RWPE2 (cell line): ENCODE data around the gene NOP56.
A peak's percentile ranks its signal among the peaks of the same experiment; 100 is the strongest.

Experiments
- ATAC-seq: fragments of 200-7000 bp; cut with Tn5 transposase; 3 replicates; pipeline ENCODE4 v1.9.1; 2021; ENCODE audit warnings: low read depth
- DNase-seq: peaks from one replicate; pipeline ENCODE4 v3.0.0-alpha.2; 2020; ENCODE audit warnings: low spot score
- H3K27ac ChIP-seq: fragments of 450-650 bp; 2 replicates; pipeline ENCODE4 v1.5.1; 2017; ENCODE audit warnings: mild to moderate bottlenecking; ENCODE audit not compliant: poor library complexity, severe bottlenecking
- H3K27me3 ChIP-seq: fragments of 250-450 bp; sonication (Bioruptor Pico); 2 replicates; pipeline ENCODE4 v1.5.1; 2021; ENCODE audit warnings: mild to moderate bottlenecking, moderate library complexity; ENCODE audit not compliant: insufficient read depth, poor library complexity, severe bottlenecking
- H3K36me3 ChIP-seq: fragments of 250-450 bp; sonication (Bioruptor Pico); 2 replicates; pipeline ENCODE4 v1.5.1; 2020; ENCODE audit warnings: low read depth, mild to moderate bottlenecking, moderate library complexity
- H3K4me1 ChIP-seq: fragments of 250-450 bp; sonication (Bioruptor Pico); 2 replicates; pipeline ENCODE4 v1.5.1; 2021; ENCODE audit warnings: mild to moderate bottlenecking, moderate library complexity; ENCODE audit not compliant: insufficient read depth, poor library complexity, severe bottlenecking
- H3K4me3 ChIP-seq: fragments of 250-450 bp; sonication (Bioruptor Pico); 2 replicates; pipeline ENCODE4 v1.5.1; 2021; ENCODE audit warnings: mild to moderate bottlenecking, moderate library complexity; ENCODE audit not compliant: severe bottlenecking
- H3K9me3 ChIP-seq: fragments of 250-450 bp; sonication (Bioruptor Pico); 2 replicates; pipeline ENCODE4 v1.5.1; 2021; ENCODE audit warnings: mild to moderate bottlenecking, moderate library complexity; ENCODE audit not compliant: severe bottlenecking
- TF ChIP-seq, protein P1 (sequence below): fragments of 450-650 bp; IDR thresholded peaks from one replicate; pipeline ENCODE4 v1.5.1; 2017; ENCODE audit warnings: mild to moderate bottlenecking, moderate library complexity; ENCODE audit not compliant: poor library complexity, severe bottlenecking

NOP56 gene

DNA sequence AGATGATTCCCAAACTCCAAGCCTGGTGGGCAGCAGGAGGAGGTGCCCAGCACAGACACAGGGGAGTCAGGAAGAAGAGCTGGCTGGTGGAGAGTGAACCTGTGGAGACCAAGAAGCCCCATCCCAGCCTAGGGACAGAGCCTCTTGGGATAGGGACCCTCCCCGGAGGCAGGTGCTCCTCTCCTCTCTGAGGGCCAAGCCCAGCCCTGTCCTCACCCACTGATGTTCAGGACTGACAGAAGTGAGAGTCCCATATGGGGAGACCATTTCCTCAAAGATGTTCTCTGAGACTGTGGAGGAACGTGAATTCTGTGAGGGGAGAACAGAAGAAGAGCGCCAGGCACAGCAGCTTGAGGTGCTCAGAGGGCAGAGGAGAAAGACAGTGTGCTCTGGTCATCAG is 37.8 kb downstream of the NOP56 start:
- TF ChIP-seq, protein P1, sequence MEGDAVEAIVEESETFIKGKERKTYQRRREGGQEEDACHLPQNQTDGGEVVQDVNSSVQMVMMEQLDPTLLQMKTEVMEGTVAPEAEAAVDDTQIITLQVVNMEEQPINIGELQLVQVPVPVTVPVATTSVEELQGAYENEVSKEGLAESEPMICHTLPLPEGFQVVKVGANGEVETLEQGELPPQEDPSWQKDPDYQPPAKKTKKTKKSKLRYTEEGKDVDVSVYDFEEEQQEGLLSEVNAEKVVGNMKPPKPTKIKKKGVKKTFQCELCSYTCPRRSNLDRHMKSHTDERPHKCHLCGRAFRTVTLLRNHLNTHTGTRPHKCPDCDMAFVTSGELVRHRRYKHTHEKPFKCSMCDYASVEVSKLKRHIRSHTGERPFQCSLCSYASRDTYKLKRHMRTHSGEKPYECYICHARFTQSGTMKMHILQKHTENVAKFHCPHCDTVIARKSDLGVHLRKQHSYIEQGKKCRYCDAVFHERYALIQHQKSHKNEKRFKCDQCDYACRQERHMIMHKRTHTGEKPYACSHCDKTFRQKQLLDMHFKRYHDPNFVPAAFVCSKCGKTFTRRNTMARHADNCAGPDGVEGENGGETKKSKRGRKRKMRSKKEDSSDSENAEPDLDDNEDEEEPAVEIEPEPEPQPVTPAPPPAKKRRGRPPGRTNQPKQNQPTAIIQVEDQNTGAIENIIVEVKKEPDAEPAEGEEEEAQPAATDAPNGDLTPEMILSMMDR = no peak
- ATAC-seq (no peak), DNase-seq (no peak)
- no peaks in the 10 kb centered on the region for H3K4me1 ChIP-seq
- H3K9me3 ChIP-seq = no peaks in the 10 kb centered on the region
- no peak overlapping the region for H3K4me3 ChIP-seq
- H3K27me3 ChIP-seq = peaks cover 22% of the 10 kb centered on the region
- no peak overlapping the region for H3K27ac ChIP-seq
- H3K36me3 ChIP-seq = no peaks in the 10 kb centered on the region

DNA sequence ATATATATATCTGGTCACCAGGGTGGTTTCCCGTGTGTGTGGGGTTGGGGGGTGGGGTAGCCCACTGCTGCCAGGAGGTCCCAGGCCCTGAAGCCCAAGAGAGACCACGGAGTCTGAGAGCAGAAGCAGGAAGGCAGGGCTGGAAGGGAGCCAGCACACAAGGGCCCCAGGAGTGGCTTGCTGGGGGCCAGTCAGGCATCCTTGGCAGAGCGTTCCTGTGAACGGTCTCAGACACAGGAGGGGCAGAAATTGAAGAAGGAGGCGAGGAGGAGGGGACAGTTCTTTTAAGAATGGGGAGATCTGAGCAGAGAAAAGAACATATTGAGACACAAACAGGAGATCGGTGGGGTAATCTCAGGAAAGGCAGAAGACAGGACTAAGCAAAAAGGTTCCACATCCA is 38.3 kb downstream of the NOP56 start:
- Histone ChIP-seq H3K4me3 (no peak overlapping the region), H3K27ac (no peak overlapping the region), H3K27me3 (peaks cover 22% of the 10 kb centered on the region), H3K9me3 (no peaks in the 10 kb centered on the region), H3K4me1 (no peaks in the 10 kb centered on the region), H3K36me3 (no peaks in the 10 kb centered on the region)
- DNase-seq (no peak), ATAC-seq (no peak)
- TF ChIP-seq, protein P1 = no peak

DNA sequence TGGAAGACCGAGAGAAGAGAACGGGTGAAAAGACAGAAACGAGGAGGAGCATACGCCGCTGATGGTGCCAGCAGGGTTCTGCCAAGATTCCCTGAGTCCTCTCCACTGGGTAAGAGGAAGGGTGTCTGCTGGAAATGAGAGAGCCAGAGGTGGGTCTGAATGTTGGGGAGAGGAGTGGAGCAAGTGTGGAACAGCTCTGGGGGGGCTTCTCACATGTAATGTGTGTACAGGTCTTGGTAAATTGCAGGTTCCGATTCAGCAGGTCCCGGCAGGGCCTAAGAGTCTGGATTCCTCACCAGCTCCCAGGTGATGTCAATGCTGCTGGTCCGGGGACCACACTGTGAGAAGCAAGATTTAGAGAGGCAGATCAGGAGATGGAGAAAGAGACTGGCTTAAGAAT is 38.7 kb downstream of the NOP56 start:
- no peak overlapping the region for H3K4me3 ChIP-seq
- H3K27me3 ChIP-seq = peaks cover 22% of the 10 kb centered on the region
- DNase-seq (no peak), ATAC-seq (no peak)
- H3K36me3 ChIP-seq = no peaks in the 10 kb centered on the region
- TF ChIP-seq, protein P1 = no peak
- H3K9me3 ChIP-seq = no peaks in the 10 kb centered on the region
- no peak overlapping the region for H3K27ac ChIP-seq
- no peaks in the 10 kb centered on the region for H3K4me1 ChIP-seq

DNA sequence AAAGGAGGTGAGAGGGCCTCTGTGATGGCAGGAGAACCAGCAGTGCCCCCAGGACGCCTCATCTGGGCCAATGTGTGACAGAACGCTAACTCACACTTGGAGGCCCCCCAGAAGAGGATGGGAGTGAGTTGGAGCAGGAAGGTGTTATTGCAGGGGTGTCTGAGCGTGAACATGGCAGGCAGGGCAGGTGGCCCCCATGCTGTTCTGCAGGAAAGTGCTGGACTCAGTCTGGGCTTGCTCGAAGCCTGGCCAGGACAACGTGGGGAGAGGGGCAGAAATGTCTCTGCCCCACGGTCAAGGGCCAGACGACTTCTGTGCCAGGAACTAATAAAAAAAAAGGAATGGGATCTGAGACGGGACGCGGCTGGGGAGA is 39.2 kb downstream of the NOP56 start:
- ATAC-seq (peak; percentile 7; the same call in 2 of the 3 replicates), DNase-seq (no peak)
- Histone ChIP-seq H3K9me3 (no peaks in the 10 kb centered on the region), H3K27me3 (peaks cover 22% of the 10 kb centered on the region), H3K4me3 (no peak overlapping the region), H3K36me3 (no peaks in the 10 kb centered on the region), H3K27ac (no peak overlapping the region), H3K4me1 (no peaks in the 10 kb centered on the region)
- TF ChIP-seq, protein P1 = no peak

DNA sequence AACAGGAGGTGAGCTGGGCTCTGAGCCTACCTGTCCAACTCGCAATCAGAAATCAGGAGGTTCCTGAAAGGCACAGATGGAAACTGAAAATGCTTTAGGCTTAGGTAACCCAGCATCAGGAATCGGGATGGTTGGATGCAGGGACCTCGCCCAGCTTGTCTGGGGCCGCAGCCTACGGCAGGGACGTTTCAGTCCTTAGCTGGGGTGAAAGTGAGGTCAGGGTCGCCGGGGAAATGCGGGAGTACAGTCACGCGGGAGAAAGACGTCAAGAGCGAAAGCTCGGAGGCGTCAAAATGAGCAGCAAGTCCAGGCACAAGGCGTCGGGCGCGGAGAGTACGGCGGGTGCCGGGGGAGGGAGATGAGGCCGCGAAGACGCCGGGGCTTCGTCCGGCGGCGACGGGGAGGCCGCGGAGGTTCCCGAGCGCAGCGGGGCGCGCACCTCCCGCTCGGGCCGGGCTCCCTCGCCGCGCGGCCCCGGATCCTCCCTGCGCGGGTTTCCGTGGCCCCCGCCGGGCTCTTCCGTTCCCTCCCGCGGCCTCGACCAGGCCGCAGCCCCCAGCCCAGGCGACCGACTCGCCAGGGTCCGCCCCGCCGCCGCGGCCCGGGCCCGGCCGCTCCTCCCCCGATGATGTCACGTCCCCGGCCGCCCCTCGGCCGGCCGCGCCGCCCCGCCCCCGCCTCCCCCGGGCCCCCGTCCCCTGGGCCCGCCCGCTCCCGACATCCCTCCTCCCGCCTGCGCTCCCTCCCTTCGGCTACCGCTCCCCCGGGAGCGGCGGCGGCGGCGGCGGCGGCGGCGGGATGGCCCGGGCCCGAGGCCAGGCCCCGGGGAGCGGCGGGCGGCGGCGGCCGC is 39.8 kb downstream of the NOP56 start, which contains the start of gene EBF4:
TSS of gene EBF4 (plus strand) at position 745 of the 850 bp plus-strand sequence. CDS start 866 bp downstream, outside the sequence.
- H3K27ac ChIP-seq = no peak within 1 kb of the TSS
- no peaks in the 10 kb centered on the region for H3K36me3 ChIP-seq
- H3K4me1 ChIP-seq = no peaks in the 10 kb centered on the region
- no peaks in the 10 kb centered on the region for H3K9me3 ChIP-seq
- peaks cover 22% of the 10 kb centered on the region for H3K27me3 ChIP-seq
- TF ChIP-seq, protein P1 = no peak
- peak within 1 kb of the TSS; percentile 40 for H3K4me3 ChIP-seq
- ATAC-seq (peak; percentile 30; the same call in 2 of the 3 replicates), DNase-seq (no peak)
